AG09319 (cell line): ENCODE results near the gene SRPRB.

Source experiments
- DNase-seq: peaks from one replicate; pipeline ENCODE4 v3.0.0-alpha.2; 2010; ENCODE audit warnings: low read depth; ENCODE audit errors: extremely low read depth
- CTCF ChIP-seq: IDR thresholded peaks from 2 replicates; pipeline ENCODE4 v1.5.1; 2011; ENCODE audit warnings: low read depth, mild to moderate bottlenecking, inconsistent platforms, low read length, moderate library complexity

SRPRB gene

GRCh38 chr3:133803469-133803868, 2.1 kb upstream of the SRPRB start:
- no peak for DNase-seq
- no peak for TF ChIP-seq CTCF

GRCh38 chr3:133804896-133805295, 719 bp upstream of the SRPRB start:
- no peak for DNase-seq
- no peak for TF ChIP-seq CTCF

- TF ChIP-seq CTCF, result no peak
- DNase-seq, result no peak
These were observed 272 bp upstream of the SRPRB start for GRCh38 chr3:133805384-133805701.

- no peak for TF ChIP-seq CTCF
- DNase-seq, result no peak
These were observed 7.3 kb downstream of the SRPRB start for GRCh38 chr3:133812872-133813271.

- no peak for DNase-seq
- no peak for TF ChIP-seq CTCF
These were observed 9.8 kb downstream of the SRPRB start for GRCh38 chr3:133815386-133815785.

- no peak for TF ChIP-seq CTCF
These were observed 14.5 kb downstream of the SRPRB start for GRCh38 chr3:133820129-133820528.

GRCh38 chr3:133820889-133821675, 15.5 kb downstream of the SRPRB start:
- TF ChIP-seq CTCF, result no peak
- DNase-seq, result no peak

More at GRCh38 chr3:133820129-133820528, 14.5 kb downstream of the SRPRB start:
- DNase-seq, result no peak
